ENCODE measurements around the gene GPR78.

GPR78 gene

DNA sequence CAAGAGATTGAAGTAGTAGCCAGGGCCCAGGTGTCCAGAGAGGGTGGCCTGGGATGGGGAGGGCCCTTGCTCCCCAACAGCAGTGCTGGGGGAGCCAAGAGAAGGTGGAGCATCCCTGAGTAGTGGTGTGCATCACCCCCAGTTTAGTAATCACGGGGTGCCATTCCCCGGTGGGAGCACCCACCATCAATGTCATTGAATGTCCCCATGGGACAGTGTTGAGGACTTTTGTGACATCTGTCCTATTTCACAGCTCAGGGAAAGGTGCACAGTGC lies 7.9 kb downstream of the GPR78 start:
- TF ChIP-seq ARNTL (CRISPR knock-in tag; IDR thresholded peaks at IDR 0.05; ENCODE audit: borderline replicate concordance, low read depth), result no peak
- TF ChIP-seq, protein P1, sequence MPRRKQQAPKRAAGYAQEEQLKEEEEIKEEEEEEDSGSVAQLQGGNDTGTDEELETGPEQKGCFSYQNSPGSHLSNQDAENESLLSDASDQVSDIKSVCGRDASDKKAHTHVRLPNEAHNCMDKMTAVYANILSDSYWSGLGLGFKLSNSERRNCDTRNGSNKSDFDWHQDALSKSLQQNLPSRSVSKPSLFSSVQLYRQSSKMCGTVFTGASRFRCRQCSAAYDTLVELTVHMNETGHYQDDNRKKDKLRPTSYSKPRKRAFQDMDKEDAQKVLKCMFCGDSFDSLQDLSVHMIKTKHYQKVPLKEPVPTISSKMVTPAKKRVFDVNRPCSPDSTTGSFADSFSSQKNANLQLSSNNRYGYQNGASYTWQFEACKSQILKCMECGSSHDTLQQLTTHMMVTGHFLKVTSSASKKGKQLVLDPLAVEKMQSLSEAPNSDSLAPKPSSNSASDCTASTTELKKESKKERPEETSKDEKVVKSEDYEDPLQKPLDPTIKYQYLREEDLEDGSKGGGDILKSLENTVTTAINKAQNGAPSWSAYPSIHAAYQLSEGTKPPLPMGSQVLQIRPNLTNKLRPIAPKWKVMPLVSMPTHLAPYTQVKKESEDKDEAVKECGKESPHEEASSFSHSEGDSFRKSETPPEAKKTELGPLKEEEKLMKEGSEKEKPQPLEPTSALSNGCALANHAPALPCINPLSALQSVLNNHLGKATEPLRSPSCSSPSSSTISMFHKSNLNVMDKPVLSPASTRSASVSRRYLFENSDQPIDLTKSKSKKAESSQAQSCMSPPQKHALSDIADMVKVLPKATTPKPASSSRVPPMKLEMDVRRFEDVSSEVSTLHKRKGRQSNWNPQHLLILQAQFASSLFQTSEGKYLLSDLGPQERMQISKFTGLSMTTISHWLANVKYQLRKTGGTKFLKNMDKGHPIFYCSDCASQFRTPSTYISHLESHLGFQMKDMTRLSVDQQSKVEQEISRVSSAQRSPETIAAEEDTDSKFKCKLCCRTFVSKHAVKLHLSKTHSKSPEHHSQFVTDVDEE (CRISPR knock-in tag; IDR thresholded peaks at IDR 0.05), result no peak
- TF ChIP-seq, protein P2, sequence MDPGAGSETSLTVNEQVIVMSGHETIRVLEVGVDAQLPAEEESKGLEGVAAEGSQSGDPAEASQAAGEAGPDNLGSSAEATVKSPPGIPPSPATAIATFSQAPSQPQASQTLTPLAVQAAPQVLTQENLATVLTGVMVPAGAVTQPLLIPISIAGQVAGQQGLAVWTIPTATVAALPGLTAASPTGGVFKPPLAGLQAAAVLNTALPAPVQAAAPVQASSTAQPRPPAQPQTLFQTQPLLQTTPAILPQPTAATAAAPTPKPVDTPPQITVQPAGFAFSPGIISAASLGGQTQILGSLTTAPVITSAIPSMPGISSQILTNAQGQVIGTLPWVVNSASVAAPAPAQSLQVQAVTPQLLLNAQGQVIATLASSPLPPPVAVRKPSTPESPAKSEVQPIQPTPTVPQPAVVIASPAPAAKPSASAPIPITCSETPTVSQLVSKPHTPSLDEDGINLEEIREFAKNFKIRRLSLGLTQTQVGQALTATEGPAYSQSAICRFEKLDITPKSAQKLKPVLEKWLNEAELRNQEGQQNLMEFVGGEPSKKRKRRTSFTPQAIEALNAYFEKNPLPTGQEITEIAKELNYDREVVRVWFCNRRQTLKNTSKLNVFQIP (CRISPR knock-in tag; IDR thresholded peaks at IDR 0.05; ENCODE audit: borderline replicate concordance, low read depth), result no peak
- TF ChIP-seq, protein P3, sequence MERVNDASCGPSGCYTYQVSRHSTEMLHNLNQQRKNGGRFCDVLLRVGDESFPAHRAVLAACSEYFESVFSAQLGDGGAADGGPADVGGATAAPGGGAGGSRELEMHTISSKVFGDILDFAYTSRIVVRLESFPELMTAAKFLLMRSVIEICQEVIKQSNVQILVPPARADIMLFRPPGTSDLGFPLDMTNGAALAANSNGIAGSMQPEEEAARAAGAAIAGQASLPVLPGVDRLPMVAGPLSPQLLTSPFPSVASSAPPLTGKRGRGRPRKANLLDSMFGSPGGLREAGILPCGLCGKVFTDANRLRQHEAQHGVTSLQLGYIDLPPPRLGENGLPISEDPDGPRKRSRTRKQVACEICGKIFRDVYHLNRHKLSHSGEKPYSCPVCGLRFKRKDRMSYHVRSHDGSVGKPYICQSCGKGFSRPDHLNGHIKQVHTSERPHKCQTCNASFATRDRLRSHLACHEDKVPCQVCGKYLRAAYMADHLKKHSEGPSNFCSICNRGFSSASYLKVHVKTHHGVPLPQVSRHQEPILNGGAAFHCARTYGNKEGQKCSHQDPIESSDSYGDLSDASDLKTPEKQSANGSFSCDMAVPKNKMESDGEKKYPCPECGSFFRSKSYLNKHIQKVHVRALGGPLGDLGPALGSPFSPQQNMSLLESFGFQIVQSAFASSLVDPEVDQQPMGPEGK (CRISPR knock-in tag; IDR thresholded peaks at IDR 0.05; ENCODE audit: borderline replicate concordance), result no peak
- TF ChIP-seq, protein P4, sequence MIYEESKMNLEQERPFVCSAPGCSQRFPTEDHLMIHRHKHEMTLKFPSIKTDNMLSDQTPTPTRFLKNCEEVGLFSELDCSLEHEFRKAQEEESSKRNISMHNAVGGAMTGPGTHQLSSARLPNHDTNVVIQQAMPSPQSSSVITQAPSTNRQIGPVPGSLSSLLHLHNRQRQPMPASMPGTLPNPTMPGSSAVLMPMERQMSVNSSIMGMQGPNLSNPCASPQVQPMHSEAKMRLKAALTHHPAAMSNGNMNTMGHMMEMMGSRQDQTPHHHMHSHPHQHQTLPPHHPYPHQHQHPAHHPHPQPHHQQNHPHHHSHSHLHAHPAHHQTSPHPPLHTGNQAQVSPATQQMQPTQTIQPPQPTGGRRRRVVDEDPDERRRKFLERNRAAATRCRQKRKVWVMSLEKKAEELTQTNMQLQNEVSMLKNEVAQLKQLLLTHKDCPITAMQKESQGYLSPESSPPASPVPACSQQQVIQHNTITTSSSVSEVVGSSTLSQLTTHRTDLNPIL (CRISPR knock-in tag; IDR thresholded peaks at IDR 0.05; ENCODE audit: low read depth), result no peak
- TF ChIP-seq ZC3H10 (CRISPR knock-in tag; IDR thresholded peaks at IDR 0.05), result no peak
- TF ChIP-seq, protein P5, sequence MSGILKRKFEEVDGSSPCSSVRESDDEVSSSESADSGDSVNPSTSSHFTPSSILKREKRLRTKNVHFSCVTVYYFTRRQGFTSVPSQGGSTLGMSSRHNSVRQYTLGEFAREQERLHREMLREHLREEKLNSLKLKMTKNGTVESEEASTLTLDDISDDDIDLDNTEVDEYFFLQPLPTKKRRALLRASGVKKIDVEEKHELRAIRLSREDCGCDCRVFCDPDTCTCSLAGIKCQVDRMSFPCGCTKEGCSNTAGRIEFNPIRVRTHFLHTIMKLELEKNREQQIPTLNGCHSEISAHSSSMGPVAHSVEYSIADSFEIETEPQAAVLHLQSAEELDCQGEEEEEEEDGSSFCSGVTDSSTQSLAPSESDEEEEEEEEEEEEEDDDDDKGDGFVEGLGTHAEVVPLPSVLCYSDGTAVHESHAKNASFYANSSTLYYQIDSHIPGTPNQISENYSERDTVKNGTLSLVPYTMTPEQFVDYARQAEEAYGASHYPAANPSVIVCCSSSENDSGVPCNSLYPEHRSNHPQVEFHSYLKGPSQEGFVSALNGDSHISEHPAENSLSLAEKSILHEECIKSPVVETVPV (CRISPR knock-in tag; IDR thresholded peaks at IDR 0.05), result no peak
- no peak for TF ChIP-seq ISL1 (CRISPR knock-in tag; IDR thresholded peaks at IDR 0.05)
- no peak for TF ChIP-seq TCF4 (CRISPR knock-in tag; IDR thresholded peaks at IDR 0.05; ENCODE audit: borderline replicate concordance)
- no peak for ATAC-seq

DNA sequence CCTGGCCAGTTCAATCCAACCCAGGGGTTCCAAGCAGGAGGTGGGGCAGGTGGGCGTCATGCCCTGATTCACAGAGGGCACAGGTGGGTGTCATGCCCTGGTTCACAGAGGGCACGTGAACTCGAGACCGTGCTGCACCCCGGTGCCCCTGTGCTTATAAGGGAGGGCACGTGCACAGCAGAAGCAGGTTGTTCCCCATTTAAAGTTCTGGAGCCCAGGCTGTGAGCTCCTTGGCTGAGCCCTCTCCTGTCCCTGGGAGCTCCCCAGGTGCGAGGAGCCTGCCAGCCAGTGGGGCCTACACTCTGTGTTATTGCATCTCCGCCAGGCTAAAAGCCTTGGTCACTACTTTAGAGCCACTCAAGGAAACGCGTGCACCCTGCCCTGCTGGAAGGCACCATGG lies 9.1 kb downstream of the GPR78 start:
- no peak for ATAC-seq
- no peak for TF ChIP-seq ZC3H10 (CRISPR knock-in tag; IDR thresholded peaks at IDR 0.05)
- TF ChIP-seq ZFP30 (CRISPR knock-in tag; IDR thresholded peaks at IDR 0.05), result no peak
- TF ChIP-seq, protein P4 (CRISPR knock-in tag; IDR thresholded peaks at IDR 0.05; ENCODE audit: low read depth), result no peak
- TF ChIP-seq TCF4 (CRISPR knock-in tag; IDR thresholded peaks at IDR 0.05; ENCODE audit: borderline replicate concordance), result no peak
- TF ChIP-seq SNAI2 (CRISPR knock-in tag; IDR thresholded peaks at IDR 0.05), result no peak
- no peak for TF ChIP-seq BACH2 (CRISPR knock-in tag; IDR thresholded peaks at IDR 0.05; ENCODE audit: borderline replicate concordance)
- no peak for TF ChIP-seq ESRRG (CRISPR knock-in tag; IDR thresholded peaks at IDR 0.05)
- no peak for TF ChIP-seq CSDC2 (CRISPR knock-in tag; IDR thresholded peaks at IDR 0.05)
- TF ChIP-seq GLIS3 (CRISPR knock-in tag; IDR thresholded peaks at IDR 0.05), result no peak

DNA sequence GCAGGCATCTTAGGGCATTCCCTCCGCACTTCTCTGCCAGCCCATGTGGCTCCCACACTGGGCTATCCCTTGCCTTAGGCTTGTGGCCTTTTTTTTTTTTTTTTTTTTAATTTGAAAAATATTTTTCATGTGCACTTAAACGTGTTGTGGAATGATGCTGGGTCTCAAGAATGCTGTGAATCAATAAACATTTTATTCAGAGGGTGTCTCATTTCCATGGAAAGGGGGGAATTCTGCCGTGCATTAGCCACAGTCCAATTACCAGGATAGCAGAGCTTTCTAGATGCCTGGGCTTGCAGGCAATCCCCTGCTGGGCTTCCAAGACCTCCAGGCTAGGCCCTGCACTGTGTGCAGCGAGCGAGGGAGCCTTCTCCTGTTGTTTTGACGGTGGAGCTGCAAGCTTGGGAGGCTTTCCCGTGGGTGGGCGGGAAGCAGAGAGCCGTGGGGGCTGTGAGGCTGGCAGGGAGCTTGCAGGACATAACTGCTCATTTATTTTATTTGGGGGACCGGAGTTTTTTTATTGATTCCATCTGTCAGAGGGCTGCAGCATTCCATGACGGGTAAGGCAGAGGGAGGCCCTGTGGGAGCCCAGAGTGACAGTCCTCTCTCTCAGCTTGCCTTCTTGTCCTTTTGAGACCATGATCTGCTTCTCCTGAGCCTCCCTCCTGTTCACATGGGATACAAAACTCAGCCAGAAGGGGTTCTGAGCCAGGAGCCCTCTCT lies 9.8 kb downstream of the GPR78 start:
- TF ChIP-seq, protein P5 (CRISPR knock-in tag; IDR thresholded peaks at IDR 0.05), result no peak
- TF ChIP-seq TCF4 (CRISPR knock-in tag; IDR thresholded peaks at IDR 0.05; ENCODE audit: borderline replicate concordance), result no peak
- TF ChIP-seq, protein P3 (CRISPR knock-in tag; IDR thresholded peaks at IDR 0.05; ENCODE audit: borderline replicate concordance), result no peak
- no peak for TF ChIP-seq ESRRG (CRISPR knock-in tag; IDR thresholded peaks at IDR 0.05)
- TF ChIP-seq ZFP30 (CRISPR knock-in tag; IDR thresholded peaks at IDR 0.05), result no peak
- ATAC-seq, result no peak
